DND-41 (cell line): ENCODE data around the gene PLD6.

Experiments used
- CTCF ChIP-seq: IDR thresholded peaks from 2 replicates; pipeline ENCODE4 v1.5.1; 2012; ENCODE audit warnings: borderline replicate concordance, low read length, moderate library complexity, mild to moderate bottlenecking; ENCODE audit not compliant: poor library complexity, severe bottlenecking; ENCODE audit errors: extremely low read depth
- EZH2 ChIP-seq: IDR thresholded peaks from 3 replicates; pipeline ENCODE4 v1.6.1; 2012; ENCODE audit warnings: borderline replicate concordance, low read depth, mild to moderate bottlenecking, moderate library complexity, low read length, inconsistent platforms; ENCODE audit not compliant: severe bottlenecking

GRCh38 chr17:17204635-17205231, 1.4 kb downstream of the PLD6 start:
- TF ChIP-seq EZH2 (no peak), CTCF (no peak)
